Psoas muscle (tissue), 8 donors: ENCODE data around the gene CD99. TPM values are rescaled to one million over a fixed set of nuclear protein-coding genes. Genes with fewer than 3 reads are reported as not detected.
A peak's percentile ranks its signal among the peaks of the same experiment; 100 is the strongest.
"Not testable (repeated sequence)": the region's sequence is repeated elsewhere in the genome, so short reads cannot be mapped to it uniquely, and the experiment has no call there.

ENCODE experiments used
- ATAC-seq, 4 donors: fragments of 200-7000 bp; cut with Tn5 transposase; one replicate each; pipeline ENCODE4 v1.9.1; 2020; ENCODE audit warnings: moderate library complexity in 3 of 4, mild to moderate bottlenecking in 2 of 4
- DNase-seq, 2 donors: peaks; one replicate each; pipeline ENCODE4 v3.0.0-alpha.2; 2020
- H3K27ac ChIP-seq: fragments of 200-600 bp; one replicate; pipeline ENCODE4 v1.8.0; 2022
- H3K27me3 ChIP-seq, 3 donors: fragments of 200-600 bp in 1 of 3; one replicate each; pipeline versions ENCODE4 v1.6.1 to v1.8.0; 2013 to 2022; ENCODE audit warnings: low read length in 2 of 3, mild to moderate bottlenecking in 2 of 3, moderate library complexity in 1 of 3; ENCODE audit not compliant: insufficient read depth in 3 of 3
- H3K36me3 ChIP-seq, 2 donors: fragments of 200-600 bp in 1 of 2; one replicate each; pipeline versions ENCODE4 v1.6.1 to v1.8.0; 2013 to 2022; ENCODE audit warnings: low read depth in 1 of 2, mild to moderate bottlenecking in 1 of 2, moderate library complexity in 1 of 2; ENCODE audit not compliant: insufficient read depth in 1 of 2
- H3K4me1 ChIP-seq: fragments of 200-600 bp; one replicate; pipeline ENCODE4 v1.8.0; 2022
- H3K4me3 ChIP-seq: fragments of 200-600 bp; one replicate; pipeline ENCODE4 v1.8.0; 2022; ENCODE audit warnings: mild to moderate bottlenecking
- H3K9me3 ChIP-seq: fragments of 200-600 bp; one replicate; pipeline ENCODE4 v1.8.0; 2022
- WGBS, 3 donors: extraction: QIAGEN DNeasy Blood & Tissue Kit; methylation state at CpG; one replicate each; pipeline versions ENCODE4 v1.1.6 to v1.1.7; 2013; 5-methylcytosine and 5-hydroxymethylcytosine counted together
- intact Hi-C, 2 donors: fragments of 100-400 bp; cut with DNase I; formaldehyde crosslinking; loops; one replicate each; pipeline versions ENCODE4 v1.11.0 to v1.14.2; 2022
- polyA plus RNA-seq, 3 donors: library from polyadenylated mRNA; stranded (reverse); fragments of 200-250 nt; gene quantifications; one replicate each; pipeline ENCODE4 v1.2.3, GENCODE V29; 2013
- total RNA-seq, 4 donors: library from RNA; stranded (reverse); fragmentation: NEBNext Ultra II Directional in 2 of 4; extraction: Animal tissue kit (Norgen Biotek cat#: 25700) in 2 of 4; gene quantifications; one replicate each; pipeline versions ENCODE4 v1.2.1 to v1.2.4, GENCODE V29; 2021 to 2023
- TF ChIP-seq, protein P1 (sequence below): fragments of 200-600 bp; IDR thresholded peaks from one replicate; pipeline ENCODE4 v1.8.0; 2022; ENCODE audit warnings: antibody characterized with exemption
- donor health status: healthy with polysubstance abuse.
- donor health status: DM: no; HTN: no; CAD: no; lungs with moderate emphysema.
- donor health status: Bipolar disorder and iron deficiency.
- donor health status: healthy.
- donor health status: DM: yes; HTN: yes; CAD: no.
- donor health status: DM: no; HTN: no; CAD: no.
- donor health status: DM: no; HTN: no; CAD: no.
- donor health status: DM: yes; HTN: yes; CAD: no.

Gene CD99
- total and polyA plus RNA-seq, 7 donors = 118 to 239 (median 128) TPM

DNA sequence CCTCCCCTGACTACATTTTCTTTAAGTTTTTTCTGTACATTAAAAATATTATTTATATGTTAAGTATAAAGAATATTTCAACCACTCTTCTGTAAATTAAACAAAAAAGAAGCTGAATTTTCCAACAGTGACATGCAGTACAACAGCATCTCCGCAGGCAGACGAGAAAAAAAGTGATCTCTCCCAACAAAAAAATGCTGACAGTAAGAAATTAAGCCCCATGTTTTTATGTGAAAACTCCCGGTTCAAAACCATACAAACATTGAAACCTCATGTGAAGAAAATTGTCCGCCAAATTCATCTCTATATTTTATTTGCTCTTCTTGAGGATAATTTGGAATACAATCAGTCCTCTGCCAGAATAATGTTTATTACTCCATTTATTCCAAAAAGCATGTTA, 20.1 kb upstream of the CD99 start:
- WGBS, 3 donors = 53 to 73% (median 60%) methylated on average over 4 of the region's 4 CpGs
- Histone ChIP-seq H3K27me3 (no peaks in the 10 kb centered on the region), H3K4me3 (no peak overlapping the region), H3K36me3 (no peaks in the 10 kb centered on the region), H3K27ac (no peak overlapping the region), H3K4me1 (no peaks in the 10 kb centered on the region), H3K9me3 (no peaks in the 10 kb centered on the region)
- TF ChIP-seq, protein P1, sequence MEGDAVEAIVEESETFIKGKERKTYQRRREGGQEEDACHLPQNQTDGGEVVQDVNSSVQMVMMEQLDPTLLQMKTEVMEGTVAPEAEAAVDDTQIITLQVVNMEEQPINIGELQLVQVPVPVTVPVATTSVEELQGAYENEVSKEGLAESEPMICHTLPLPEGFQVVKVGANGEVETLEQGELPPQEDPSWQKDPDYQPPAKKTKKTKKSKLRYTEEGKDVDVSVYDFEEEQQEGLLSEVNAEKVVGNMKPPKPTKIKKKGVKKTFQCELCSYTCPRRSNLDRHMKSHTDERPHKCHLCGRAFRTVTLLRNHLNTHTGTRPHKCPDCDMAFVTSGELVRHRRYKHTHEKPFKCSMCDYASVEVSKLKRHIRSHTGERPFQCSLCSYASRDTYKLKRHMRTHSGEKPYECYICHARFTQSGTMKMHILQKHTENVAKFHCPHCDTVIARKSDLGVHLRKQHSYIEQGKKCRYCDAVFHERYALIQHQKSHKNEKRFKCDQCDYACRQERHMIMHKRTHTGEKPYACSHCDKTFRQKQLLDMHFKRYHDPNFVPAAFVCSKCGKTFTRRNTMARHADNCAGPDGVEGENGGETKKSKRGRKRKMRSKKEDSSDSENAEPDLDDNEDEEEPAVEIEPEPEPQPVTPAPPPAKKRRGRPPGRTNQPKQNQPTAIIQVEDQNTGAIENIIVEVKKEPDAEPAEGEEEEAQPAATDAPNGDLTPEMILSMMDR = no peak
- DNase-seq = no peak
- no peak for ATAC-seq
- intact Hi-C loops = no loop called here

- TF ChIP-seq, protein P1 = no peak
- ATAC-seq = no peak
- no peak for DNase-seq
- intact Hi-C loops = no loop called here
- no peaks in the 10 kb centered on the region for H3K36me3 ChIP-seq
- 94 to 98% (median 96%) methylated on average over 6 of the region's 6 CpGs for WGBS, 3 donors
- H3K27me3 ChIP-seq = no peaks in the 10 kb centered on the region
- H3K9me3 ChIP-seq = no peaks in the 10 kb centered on the region
- H3K4me3 ChIP-seq = no peak overlapping the region
- H3K27ac ChIP-seq = no peak overlapping the region
- peaks cover 3% of the 10 kb centered on the region for H3K4me1 ChIP-seq
Measured at GRCh38 chrX:2672084-2672483, 19.0 kb upstream of the CD99 start.

DNA sequence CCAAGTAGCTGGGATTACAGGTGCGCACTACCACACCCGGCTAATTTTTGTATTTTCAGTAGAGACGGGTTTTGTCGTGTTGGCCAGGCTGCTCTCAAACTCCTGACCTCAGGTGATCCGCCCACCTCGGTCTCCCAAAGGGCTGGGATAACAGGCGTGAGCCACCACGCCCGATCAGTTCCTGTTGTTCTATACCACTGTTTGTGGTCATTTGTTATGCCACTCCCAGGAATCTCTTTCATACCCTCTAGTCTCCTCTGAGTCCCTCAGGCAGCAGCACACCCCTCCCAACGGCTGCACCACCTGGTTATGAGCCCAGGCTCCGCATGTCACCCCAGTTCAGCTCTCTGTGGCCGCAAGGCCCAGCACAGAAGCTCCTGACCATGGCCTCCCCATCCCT, 17.5 kb upstream of the CD99 start:
- no peaks in the 10 kb centered on the region for H3K9me3 ChIP-seq
- no peak for ATAC-seq
- H3K4me1 ChIP-seq = peaks cover 11% of the 10 kb centered on the region
- intact Hi-C loops = no loop called here
- 92 to 93% (median 92%) methylated on average over 12 of the region's 12 CpGs for WGBS, 3 donors
- H3K27me3 ChIP-seq = no peaks in the 10 kb centered on the region
- TF ChIP-seq, protein P1 = no peak
- no peaks in the 10 kb centered on the region for H3K36me3 ChIP-seq
- no peak overlapping the region for H3K27ac ChIP-seq
- no peak overlapping the region for H3K4me3 ChIP-seq
- DNase-seq = no peak

DNA sequence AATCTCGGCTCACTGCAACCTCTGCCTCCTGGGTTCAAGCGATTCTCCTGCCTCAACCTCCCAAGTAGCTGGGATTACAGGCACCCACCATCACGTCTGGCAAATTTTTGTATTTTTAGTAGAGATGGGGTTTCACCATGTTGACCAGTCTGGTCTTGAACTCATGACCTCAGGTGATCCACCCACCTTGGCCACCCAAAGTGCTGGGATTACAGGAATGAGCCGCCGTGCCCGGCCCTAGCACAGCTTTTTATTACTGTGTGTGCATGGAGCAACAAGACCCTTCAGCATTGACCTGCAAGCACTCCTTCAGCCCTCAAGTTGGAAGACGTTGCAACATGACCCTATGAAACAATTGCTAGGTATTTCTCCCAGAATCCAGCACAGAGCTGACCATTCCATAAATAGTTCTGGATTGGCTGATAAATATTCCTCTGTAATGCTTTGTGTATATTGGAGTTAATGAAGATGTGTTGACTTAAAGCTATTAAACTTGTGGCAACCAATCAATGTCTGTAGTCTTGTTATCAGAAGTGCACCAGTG, 15.4 kb upstream of the CD99 start:
- DNase-seq, ATAC-seq, H3K9me3 ChIP-seq, H3K27me3 ChIP-seq, intact Hi-C loops, H3K36me3 ChIP-seq, H3K4me3 ChIP-seq, H3K27ac ChIP-seq: not testable (repeated sequence)
- WGBS, 3 donors = 88 to 95% (median 90%) methylated on average over 6 to 7 of the region's 7 CpGs
- peaks cover 11% of the 10 kb centered on the region for H3K4me1 ChIP-seq

- H3K27ac ChIP-seq = no peak overlapping the region
- TF ChIP-seq, protein P1 = no peak
- DNase-seq = no peak
- no peak for ATAC-seq
- H3K4me1 ChIP-seq = peaks cover 11% of the 10 kb centered on the region
- no peaks in the 10 kb centered on the region for H3K9me3 ChIP-seq
- WGBS, 3 donors = 39 to 62% (median 44%) methylated on average over 7 of the region's 7 CpGs
- H3K36me3 ChIP-seq = no peaks in the 10 kb centered on the region
- no peaks in the 10 kb centered on the region for H3K27me3 ChIP-seq
- H3K4me3 ChIP-seq = peak overlapping the region; percentile 31
- intact Hi-C loops = no loop called here
Measured at GRCh38 chrX:2676794-2677675, 14.1 kb upstream of the CD99 start.
